IPS-18c (cell line): ENCODE results near the gene DNAJC11.
"Not testable (repeated sequence)": the region's sequence is repeated elsewhere in the genome, so short reads cannot be mapped to it uniquely, and the experiment has no call there.

Source experiments
- H3K4me3 ChIP-seq: 2 replicates; pipeline ENCODE4 v1.7.0; 2013; ENCODE audit warnings: low read depth, mild to moderate bottlenecking, low read length, moderate library complexity; ENCODE audit not compliant: insufficient read depth
- H3K9me3 ChIP-seq: one replicate; pipeline ENCODE4 v1.6.1; 2013; ENCODE audit warnings: mild to moderate bottlenecking, low read length, moderate library complexity; ENCODE audit not compliant: control insufficient read depth, insufficient read depth

Gene DNAJC11

DNA sequence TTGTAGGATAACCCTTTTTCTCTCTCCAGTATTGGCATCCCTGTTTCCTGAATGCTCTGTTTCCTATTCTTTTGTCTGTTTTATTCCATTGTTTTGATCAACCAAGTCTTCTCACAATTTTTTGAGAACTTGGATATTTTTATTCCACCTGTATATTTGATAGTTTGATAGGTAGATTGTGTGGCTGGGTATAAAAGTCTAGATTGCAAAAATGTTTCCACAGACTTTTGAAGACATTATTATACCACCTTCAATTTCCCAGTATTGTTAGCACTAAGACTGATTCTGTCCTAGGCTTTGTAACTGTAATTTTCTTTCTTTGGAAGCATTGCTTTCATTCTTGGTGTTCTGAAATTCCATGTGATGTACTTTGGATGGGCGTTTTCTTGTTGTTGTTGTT is 9.6 kb upstream of the DNAJC11 start:
- no peak overlapping the region for H3K4me3 ChIP-seq
- H3K9me3 ChIP-seq = peaks cover 4% of the 10 kb centered on the region

DNA sequence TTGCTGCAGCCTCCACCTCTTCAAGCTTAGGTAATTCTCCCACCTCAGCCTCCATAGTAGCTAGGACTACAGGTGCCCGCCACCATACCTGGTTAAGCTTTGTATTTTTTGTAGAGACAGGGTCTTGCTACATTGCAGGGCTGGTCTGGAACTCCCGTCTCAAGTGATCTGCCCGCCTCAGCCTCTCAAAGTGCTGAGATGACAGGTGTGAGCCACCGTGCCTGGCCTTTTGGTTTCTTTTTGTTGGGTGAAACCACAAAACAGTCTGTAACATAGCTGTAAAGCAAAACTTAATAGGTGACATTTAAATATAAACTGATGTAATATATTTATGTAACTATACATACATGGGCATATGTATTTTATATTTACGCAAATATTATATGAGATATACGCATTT is 3.1 kb upstream of the DNAJC11 start:
- Histone ChIP-seq H3K4me3 (no peak overlapping the region), H3K9me3 (peaks cover 2% of the 10 kb centered on the region)

DNA sequence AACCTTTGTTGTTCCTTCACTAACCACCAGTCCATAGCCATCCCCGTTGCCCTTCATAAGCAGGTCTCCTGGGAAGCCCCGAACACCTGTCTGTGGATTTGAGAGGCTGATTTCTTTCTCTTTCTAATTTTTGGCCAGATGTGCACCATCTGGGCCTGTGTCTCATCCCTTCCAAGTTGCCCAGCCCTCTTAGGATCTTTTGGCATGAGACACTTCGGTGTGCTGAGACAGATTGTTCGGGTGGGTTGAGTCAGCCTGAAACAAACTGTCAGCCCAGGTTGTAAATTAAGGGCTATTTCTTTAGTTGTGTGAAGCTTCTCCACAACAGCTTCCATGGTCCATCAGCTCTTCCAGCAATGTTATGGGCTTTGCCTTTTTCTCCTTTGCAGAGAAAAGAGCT is 1.4 kb upstream of the DNAJC11 start:
- Histone ChIP-seq H3K9me3 (peaks cover 2% of the 10 kb centered on the region), H3K4me3 (no peak overlapping the region)

DNA sequence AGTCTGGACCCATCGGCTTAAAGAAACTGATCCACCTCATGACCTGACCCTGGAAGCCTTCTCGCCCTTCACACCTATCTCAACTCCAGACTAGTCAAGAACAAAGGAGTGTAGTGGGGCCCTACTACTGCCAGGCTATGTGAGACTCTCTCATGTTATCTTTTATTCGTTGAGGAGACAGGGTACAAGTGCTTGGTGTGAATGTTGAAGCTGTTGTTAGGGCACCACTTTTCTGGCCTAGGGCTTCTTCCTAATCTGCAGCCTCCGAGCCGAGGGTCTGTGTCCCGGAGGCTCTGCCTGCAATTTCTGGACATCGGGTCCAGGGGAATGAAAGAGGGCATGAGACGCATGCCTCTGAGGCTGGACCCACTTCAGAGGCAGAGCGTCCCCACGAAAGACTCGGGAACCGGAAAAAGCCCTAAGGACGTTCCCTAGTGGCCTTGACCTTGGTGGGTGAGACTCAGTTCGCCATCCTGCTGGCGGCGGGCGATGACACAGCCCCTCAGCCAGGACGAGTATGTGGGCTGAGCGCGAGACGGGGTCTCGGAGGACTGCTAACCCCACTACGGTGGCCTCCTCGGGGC is 671 bp downstream of the DNAJC11 start:
- Histone ChIP-seq H3K9me3 (no peaks in the 10 kb centered on the region), H3K4me3 (peak overlapping the region; percentile 97)

DNA sequence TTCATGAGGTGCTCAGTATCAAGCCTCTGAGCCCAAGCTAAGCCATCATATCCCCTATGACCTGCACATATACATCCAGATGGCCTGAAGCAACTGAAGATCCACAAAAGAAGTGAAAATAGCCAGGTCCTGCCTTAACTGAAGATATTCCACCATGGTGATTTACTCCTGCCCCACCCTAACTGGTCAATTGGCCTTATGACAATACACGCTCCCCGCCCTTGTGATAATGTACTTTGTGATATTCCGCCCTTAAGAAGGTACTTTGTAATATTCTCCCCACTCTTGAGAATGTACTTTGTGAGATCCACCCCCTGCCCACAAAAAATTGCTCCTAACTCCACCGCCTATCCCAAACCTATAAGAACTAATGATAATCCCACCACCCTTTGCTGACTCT is 1.7 kb downstream of the DNAJC11 start:
- not testable (repeated sequence) for H3K9me3 ChIP-seq, H3K4me3 ChIP-seq

DNA sequence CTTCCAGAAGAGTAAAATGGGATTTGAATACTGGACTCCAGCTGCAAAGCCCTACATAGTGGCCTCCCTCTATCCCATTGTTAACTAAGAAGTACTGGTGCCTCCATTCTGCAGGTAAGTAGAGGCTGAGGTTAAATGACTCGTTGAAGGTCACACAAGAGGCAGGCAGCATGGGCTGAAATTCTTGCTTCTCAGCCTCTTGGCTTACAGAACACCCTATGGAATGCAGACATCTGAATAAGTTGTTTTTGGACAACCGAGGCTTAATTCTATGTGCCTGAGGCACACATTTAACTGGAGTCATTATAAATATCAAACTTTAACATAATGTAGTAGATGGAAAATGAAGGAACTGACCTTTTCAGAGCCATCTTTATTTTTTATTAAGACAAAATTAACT is 5.7 kb downstream of the DNAJC11 start:
- Histone ChIP-seq H3K9me3 (no peaks in the 10 kb centered on the region), H3K4me3 (no peak overlapping the region)

DNA sequence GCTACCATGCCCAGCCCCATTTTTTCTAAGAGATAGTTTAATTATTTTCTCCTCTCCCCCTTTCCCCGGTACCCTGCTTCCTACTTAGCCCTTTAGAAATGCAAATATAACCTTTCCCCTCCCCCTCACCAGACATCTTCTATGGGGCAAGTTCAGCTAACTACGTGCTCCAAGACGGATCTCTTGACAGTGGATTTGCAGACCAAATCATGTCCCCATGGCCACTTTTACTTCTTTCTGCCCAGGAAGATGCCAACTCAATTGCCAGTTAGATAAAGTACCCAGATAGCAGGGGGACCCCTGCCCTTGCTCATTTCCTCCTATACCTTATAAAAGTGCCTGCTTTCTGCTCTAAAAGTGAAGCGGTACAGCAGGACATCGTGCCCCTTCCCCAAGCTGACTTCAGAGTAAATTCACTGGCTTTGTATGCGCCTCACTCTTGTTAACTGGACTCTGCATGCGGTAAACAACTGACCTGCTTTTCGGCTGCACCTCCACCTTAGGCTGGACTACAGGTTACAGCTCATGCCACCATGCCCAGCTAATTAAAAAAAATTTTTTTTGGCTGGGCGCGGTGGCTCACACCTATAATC is 7.4 kb downstream of the DNAJC11 start:
- no peak overlapping the region for H3K4me3 ChIP-seq

DNA sequence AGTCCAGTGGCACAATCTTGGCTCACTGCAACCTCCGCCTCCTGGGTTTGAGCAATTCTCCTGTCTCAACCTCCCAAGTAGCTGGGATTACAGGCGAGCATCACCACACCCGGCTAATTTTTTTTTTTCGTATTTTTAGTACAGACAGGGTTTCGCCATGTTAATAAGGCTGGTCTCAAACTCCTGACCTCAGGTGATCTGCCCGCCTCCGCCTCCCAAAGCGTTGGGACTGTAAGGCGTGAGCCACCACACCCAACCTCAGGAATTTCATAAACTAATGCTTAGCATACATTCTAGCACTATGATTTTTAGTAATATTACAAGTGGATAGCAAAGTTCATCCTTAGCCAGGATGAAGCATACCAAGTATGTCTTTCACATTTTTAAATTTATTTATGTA is 8.7 kb downstream of the DNAJC11 start:
- Histone ChIP-seq H3K4me3 (no peak overlapping the region), H3K9me3 (no peaks in the 10 kb centered on the region)

More for the DNA sequence above, 7.4 kb downstream of the DNAJC11 start:
- H3K9me3 ChIP-seq = no peaks in the 10 kb centered on the region

DNA sequence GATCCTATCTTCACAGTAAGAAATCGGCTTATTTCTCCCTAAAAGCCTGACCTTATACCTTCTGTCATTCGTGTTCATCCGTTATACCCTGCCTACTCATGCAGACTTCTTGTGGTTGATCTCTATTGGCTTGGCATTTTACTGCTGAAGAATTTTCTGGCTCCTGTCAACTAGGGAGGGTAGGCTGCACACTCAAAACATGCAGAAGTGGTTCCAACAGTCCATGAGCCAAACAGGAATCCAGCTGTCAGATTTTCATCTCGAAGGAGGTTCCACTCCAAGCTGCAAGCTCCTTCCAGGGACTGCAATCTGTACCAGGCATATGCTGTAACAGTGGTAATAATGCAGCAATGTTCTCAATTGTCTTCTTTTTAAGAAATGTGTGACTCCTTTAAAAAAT is 10.1 kb downstream of the DNAJC11 start:
- H3K9me3 ChIP-seq = no peaks in the 10 kb centered on the region
- H3K4me3 ChIP-seq = no peak overlapping the region

DNA sequence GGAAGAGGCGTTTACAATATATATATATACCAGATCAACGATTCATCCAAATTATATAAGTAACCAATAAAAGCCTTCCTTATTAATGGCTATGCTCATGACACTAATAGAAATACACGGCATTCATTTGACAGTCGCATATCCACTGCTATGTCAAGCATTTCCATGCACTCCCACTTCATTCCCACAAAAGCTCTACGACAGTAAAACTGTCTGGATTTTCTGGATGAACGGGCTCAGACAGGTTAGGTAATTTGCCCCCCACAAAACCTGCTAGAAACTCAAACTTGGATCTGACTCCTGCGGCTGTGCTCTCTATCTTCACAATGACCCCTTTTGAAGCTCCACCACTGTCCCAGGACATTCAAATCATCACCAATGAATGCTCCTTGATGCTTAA is 11.4 kb downstream of the DNAJC11 start:
- Histone ChIP-seq H3K4me3 (no peak overlapping the region), H3K9me3 (no peaks in the 10 kb centered on the region)

DNA sequence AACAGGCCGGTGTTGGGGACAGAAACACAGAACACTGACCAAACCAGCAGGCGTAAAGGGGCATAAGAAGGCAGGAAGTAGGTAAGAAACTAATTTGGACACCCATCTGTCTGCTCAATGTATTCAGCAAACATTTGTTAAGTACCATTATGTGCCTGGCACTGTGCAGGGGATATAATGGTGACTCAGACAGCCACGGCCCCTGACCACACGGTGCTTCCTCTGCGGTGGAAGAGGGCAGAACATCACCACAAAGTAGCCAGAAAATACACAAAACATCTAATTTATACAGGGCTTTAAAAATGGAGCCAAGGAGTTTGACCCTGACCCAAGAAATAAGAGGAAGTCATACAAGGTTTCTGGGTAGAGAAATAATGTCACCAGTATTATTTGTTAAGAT is 12.9 kb downstream of the DNAJC11 start:
- Histone ChIP-seq H3K9me3 (no peaks in the 10 kb centered on the region), H3K4me3 (no peak overlapping the region)

DNA sequence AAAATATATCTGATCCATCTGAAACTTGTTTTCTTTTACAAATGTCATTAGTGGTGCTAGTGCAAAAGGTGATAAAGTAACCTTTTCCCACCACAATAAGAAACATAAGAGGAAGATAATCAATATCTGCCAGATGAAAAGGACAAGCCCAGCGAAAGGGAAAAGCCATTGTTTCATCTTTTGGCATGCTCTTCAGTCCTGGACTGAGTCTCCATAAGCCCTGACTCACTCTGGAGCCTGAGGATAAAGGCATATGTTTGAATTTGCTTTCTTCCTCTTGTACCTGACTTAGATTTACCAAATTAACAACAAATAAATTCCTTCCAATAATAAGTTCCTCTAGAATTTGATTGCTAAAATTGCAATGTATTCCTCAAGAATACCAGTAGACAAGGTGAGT is 13.6 kb downstream of the DNAJC11 start:
- Histone ChIP-seq H3K9me3 (no peaks in the 10 kb centered on the region), H3K4me3 (no peak overlapping the region)

DNA sequence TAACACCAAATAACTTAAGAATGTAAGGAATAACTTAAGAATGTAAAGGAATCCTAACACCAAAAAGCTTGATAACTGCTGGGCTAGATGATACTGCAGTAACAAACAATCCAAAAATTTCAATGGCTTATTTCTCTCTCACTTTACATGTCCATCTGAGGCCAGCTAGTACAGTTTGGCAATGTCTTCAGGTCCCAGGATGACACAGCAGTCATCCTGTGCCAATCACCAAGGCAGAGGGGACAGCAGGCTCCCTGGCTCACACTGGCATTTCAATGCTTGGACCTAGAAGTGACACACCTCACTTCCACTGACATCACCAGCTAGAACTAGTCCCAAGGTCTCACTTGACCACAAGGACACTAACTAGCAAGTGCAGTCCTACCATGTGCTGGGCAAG is 15.3 kb downstream of the DNAJC11 start:
- Histone ChIP-seq H3K9me3 (no peaks in the 10 kb centered on the region), H3K4me3 (no peak overlapping the region)

DNA sequence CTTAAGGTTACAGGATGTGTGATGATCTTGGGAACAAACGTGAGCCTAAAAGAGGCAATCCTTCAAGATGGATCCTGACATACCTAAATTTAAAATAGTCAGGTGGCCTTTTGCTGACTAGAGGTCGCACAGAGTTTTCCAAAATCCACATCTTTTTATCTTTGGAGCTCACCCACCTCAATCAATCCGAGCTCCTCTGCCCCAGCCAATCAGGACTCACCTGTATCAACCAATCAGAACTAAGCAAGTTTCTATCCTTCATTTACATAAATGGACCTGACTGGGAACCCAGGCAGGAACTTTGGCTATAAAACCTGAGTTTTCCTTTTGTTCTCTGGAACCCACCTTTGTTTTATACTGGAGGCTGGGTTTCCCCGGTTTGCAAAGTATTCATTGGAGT is 16.2 kb downstream of the DNAJC11 start:
- Histone ChIP-seq H3K4me3 (no peak overlapping the region), H3K9me3 (no peaks in the 10 kb centered on the region)

DNA sequence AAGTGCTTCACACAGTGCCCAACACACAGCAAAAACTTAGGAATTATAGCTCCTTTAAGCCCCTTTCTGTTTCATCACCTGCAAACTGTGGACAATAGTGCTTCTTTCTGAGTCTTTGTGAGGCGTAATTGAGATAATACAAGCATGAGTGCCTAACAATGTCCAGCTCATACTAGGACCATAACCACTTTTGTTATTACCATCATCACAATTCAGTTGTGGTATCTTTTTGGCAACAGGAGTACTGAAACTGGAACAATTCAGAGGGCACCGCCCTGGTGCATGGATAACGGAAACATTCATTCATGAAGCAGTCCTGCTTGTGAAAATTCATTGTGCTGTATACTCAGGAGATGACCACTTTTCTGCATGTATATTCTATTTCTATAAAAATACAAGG is 18.2 kb downstream of the DNAJC11 start:
- no peaks in the 10 kb centered on the region for H3K9me3 ChIP-seq

DNA sequence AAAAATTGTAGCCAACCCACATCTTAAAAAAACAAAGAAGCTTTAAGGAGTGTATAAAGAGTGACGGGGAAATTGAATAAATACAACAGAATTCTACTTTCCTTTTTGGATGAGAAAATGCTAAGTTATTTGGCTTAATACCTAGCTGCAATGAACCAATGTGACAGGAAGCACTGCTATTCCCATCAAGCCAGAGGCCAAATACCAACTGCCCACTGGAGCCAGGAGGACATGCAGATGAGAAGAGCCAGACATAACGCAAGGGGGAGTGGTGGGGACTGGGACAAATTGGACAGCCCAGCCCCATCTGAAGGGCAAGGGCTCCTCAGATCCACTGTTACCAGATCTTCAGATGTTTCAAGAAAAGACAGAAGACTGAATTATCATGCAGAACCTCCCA is 25.7 kb downstream of the DNAJC11 start:
- Histone ChIP-seq H3K9me3 (no peaks in the 10 kb centered on the region), H3K4me3 (no peak overlapping the region)

More for the DNA sequence above, 18.2 kb downstream of the DNAJC11 start:
- H3K4me3 ChIP-seq = no peak overlapping the region

DNA sequence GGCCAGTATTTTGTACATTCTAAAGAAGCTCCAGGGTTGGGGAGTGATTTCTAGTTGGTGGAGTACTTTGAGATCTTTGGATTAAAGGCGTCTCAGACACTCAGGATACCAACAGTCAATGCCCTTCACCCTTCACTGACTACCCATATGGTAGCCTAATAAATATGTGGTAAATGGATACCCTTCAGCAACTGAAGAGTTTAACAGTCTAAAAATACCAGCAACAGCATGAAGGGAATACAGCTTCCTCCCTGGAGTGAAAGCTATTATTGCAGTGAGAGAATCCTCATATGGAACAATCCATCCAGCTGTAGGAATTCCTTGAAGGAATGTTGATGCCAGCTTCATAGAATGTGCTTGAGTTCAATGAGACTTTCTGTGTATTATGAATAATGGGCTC is 26.8 kb downstream of the DNAJC11 start:
- no peak overlapping the region for H3K4me3 ChIP-seq
- peaks cover 3% of the 10 kb centered on the region for H3K9me3 ChIP-seq

DNA sequence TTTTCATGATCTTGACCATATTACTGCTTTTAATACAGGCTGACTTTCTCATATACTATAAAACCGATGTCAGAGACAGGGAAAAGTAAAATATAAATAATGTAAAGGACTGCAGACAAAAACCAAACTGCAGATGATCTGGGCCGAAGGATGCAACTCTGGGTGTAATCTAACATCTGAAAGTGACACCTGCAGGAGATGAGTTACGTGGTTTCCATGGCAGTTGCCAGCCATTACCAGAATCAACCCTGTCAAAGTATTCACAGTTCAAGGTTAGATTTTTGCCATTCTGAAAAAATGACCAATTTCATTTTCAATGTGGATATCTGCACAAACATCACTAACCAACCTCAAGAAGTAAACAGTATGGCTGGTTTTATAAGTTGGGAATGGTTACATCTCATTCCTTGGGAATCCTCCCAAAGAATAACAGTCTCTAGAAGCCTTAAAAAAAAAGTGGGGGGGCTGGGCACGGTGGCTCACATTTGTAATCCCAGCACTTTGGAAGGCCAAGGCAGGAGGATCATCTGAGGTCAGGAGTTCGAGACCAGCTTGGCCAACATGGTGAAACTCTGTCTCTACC is 27.7 kb downstream of the DNAJC11 start:
- Histone ChIP-seq H3K4me3 (no peak overlapping the region), H3K9me3 (peaks cover 3% of the 10 kb centered on the region)

DNA sequence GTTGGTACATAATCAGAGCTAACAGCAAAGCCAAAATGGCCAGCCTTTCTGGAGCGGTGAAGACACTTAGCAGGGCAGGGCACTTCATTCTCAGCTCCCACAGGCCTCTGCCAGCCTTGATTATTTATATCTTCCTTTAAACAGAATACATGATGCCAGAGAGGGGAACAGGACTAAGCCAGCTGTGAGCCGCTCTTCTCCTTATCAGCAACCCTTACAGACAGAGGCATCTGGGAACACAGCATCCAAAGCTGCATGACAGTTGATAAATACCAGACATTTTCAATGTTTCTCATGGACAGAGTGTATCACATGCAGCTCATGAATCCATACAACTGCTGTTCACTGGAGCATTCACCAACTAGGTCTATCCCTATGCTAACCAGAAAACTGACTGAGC is 29.1 kb downstream of the DNAJC11 start:
- H3K4me3 ChIP-seq = no peak overlapping the region
- peaks cover 3% of the 10 kb centered on the region for H3K9me3 ChIP-seq
